GM21515 (cell line): ENCODE measurements around the gene CIDEC.

Experiments used
- ATAC-seq: cut with Tn5 transposase; IDR thresholded peaks from one replicate; pipeline ENCODE4 v1.9.1; 2021; ENCODE audit not compliant: unreplicated experiment

CIDEC gene, protein sequence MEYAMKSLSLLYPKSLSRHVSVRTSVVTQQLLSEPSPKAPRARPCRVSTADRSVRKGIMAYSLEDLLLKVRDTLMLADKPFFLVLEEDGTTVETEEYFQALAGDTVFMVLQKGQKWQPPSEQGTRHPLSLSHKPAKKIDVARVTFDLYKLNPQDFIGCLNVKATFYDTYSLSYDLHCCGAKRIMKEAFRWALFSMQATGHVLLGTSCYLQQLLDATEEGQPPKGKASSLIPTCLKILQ

DNA sequence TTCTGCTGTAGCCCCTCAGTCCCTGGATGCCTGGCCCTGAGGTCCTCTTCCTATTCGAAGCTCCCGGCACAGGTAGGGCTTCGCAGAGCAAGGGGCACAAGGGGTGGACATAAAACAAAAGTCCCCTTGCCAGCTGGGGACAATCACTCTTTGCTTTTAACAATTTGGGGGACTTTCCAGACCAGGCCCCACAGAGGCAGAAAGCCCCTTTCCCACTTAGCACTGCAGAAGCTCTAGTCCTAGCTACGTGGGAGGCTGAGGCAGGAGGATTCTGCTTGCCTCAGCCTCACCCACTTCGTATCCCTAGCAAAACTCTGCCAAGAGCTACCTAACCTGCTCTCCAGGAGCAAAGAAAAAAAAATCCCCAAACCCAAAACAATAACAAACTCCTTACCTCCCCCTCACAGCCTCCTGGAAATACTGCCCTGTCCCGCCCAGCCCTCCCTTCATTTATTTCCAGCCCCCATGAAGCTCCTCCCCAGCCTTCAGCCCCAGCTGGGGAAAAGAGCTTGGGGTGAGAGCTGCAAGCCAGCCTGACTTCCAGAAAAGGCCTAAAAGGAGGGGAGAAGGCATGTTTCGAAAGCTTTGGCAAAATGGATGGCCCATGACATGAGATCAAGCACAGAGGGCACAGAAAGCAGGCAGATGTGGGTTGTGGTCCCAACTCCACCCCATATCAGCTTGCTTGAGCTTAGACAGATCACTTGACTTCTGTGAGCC is at the start of gene CIDEC:
Gene CIDEC (minus strand): TSS at position 424 of the 720 bp plus-strand sequence. CDS start 1,767 bp downstream, outside the sequence.
- no peak for ATAC-seq

DNA sequence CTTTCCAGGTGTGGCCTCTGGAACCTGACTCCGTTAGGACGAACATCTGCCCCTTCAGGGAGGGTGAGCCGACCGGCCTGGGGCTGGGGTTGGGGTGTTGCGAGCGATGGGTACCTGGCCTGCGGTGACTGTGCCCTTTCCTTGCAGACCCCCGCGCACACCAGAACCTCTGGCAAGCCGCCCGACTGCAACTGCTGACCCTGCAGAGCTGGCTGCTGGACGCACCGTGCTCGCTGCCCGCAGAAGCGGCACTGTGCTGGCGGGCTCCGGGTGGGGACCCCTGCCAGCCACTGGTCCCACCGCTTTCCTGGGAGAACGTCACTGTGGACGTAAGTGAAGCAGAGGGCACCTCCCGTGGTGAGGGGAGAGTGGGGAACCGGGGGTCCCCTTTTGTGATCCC is 48.1 kb upstream of the CIDEC start:
- ATAC-seq: no peak

DNA sequence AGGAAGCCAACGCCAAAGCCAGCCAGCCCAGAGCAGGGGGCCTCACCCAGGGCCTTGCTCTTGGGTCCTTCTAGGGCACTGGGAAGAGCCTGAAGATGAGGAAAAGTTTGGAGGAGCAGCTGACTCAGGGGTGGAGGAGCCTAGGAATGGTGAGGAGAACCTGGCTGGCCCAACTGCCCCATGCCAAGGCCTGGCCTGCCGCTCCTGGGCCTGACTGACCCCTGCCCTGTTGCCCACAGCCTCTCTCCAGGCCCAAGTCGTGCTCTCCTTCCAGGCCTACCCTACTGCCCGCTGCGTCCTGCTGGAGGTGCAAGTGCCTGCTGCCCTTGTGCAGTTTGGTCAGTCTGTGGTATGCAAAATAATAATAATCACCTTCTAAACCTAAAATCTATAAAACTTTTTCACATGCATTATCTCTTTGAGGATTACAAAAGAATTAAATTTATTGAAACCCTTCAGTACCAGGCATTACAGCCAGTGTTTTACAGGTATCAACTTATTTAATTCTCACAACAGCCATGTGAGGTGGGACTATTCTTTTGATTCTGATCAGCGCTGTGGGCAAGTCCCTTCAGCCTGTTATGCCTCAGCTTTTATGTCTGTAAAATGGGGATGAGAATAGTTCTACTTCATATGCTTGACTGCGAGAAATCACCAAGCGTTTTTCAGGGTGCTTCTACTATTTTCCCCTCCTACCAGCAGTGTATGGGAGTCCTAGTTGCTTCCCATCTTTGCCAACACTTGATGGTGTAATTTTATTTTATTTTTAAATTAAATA is 38.4 kb upstream of the CIDEC start:
- ATAC-seq: no peak

DNA sequence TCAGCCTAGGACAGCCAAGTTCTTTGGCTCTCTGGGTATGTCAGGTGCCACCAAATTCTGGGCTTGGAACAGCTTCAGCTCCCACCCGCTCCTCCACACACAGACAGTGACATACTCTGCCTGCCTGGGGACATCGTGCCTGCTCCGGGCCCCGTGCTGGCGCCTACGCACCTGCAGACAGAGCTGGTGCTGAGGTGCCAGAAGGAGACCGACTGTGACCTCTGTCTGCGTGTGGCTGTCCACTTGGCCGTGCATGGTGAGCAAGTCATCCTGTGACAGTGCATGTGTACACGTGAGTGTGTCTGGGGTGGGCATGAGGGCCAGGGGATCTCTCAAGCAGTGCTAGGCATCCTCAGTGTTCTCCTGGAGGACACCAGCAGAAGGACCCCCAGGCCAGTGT is 37.8 kb upstream of the CIDEC start:
- ATAC-seq: no peak

DNA sequence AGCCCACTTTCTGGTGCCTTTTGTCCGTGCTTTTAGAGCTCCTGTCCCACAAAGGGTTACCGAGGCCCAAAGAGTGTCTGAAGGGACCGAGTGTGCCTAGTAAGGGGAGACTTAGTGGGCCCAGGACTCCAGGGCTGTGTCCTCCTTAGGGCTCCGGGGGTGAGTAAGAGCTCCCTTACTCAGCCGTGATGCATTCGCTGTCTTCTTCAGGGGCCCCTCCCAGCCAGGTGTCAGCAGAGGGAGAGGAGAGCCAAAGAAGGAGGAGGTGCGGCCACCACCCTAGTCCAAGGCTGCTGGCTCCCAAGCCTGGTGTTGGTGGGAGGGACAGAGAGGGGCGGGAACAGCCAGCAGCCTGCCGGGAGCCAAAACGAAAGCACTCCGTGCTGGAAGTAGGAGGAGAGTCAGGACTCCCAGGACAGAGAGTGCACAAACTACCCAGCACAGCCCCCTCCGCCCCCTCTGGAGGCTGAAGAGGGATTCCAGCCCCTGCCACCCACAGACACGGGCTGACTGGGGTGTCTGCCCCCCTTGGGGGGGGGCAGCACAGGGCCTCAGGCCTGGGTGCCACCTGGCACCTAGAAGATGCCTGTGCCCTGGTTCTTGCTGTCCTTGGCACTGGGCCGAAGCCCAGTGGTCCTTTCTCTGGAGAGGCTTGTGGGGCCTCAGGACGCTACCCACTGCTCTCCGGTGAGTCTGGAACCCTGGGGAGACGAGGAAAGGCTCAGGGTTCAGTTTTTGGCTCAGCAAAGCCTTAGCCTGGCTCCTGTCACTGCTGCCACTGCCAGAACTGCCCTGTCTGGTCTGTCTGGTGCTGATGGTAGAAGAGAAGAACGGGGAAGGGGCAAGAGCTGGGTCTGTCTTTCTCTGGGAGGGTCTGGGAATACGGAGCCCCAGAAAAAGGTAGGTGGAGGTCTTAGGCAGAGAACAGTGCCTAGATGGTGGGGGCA is 37.0 kb upstream of the CIDEC start, which contains the start of gene IL17RC:
Gene IL17RC (plus strand): TSS at position 365 of the 947 bp plus-strand sequence. CDS start 218 bp downstream, at position 583.
- ATAC-seq: no peak

DNA sequence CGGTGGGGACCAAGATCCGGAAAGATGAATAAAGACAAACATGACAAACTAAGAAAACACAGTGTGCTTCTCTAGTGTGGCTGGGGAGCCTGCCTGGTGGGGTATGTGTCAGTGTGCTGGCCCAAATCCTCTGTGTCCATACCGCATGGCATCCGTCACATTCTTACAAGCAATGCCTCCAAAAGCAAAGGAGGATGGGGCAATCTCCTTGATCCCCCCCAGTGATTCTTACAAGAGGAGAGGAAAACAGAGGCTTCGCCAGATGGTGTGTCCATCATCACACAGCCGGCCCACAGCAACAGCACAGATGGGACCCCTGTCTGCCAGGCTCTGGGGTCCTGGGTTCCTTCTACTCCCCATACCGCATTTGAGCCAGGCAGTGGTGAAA is 36.3 kb upstream of the CIDEC start:
- no peak for ATAC-seq

DNA sequence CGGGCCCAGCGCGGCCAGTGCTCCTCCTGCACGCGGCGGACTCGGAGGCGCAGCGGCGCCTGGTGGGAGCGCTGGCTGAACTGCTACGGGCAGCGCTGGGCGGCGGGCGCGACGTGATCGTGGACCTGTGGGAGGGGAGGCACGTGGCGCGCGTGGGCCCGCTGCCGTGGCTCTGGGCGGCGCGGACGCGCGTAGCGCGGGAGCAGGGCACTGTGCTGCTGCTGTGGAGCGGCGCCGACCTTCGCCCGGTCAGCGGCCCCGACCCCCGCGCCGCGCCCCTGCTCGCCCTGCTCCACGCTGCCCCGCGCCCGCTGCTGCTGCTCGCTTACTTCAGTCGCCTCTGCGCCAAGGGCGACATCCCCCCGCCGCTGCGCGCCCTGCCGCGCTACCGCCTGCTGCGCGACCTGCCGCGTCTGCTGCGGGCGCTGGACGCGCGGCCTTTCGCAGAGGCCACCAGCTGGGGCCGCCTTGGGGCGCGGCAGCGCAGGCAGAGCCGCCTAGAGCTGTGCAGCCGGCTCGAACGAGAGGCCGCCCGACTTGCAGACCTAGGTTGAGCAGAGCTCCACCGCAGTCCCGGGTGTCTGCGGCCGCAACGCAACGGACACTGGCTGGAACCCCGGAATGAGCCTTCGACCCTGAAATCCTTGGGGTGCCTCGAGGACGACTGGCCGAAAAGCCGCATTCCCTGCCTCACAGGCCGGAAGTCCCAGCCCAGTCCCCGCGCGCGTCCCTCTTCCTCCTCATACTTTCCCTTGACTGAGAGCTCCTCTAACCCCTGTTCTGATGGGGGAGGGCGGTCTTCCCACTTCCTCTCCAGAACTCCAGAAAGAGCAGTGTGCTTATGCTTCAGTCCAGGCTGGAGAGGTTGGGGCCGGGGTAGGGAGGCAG is 35.4 kb upstream of the CIDEC start:
- no peak for ATAC-seq

DNA sequence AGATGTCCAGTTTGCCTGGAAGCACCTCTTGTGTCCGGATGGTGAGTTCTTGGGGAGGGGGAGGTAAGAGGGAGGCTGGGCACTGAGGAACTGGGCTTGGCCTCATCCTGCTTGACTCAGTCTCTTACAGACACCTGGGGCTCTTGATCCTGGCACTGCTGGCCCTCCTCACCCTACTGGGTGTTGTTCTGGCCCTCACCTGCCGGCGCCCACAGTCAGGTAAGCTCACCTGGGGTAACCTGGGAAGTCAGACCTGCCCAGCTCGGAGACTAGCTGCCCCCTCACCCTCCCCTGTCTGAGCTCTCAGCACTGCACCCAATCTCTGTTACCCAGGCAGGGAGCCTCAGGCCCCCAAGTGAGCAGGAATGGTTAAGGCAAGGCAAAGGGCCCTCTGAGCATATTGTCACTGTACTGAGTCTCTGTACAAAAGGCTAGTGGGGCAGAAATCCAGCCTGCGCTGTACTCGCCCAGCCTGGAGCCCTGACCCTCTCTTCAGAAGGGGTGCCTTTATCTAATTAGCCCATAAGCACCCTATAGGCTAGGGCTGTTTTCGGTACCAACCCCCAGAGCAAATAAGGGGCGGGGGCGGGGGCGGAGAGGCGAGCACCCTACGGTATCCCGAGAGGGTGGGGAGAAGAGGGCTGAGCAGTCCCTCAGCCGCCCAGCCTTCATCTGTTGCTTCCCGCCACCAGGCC is 34.7 kb upstream of the CIDEC start:
- no peak for ATAC-seq

DNA sequence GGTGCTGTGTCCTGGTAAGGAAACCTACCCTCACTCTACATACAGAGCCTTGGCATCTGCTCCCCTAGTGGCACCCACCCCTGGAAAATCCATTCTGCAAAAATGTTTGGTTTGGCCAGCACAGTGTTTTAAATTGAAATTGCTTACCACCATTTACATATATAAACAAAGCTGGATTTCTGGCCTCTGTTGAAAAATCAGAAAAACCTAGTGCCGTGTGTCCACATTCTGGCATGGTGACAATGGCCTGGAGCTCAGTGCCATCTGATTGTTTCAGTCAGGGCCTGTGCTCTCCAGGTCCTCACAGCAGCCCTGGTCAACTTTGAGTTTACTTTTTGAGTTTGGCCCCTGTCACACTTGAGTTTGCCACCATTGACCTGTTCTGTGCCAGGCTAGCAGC is 34.0 kb upstream of the CIDEC start:
- no peak for ATAC-seq

DNA sequence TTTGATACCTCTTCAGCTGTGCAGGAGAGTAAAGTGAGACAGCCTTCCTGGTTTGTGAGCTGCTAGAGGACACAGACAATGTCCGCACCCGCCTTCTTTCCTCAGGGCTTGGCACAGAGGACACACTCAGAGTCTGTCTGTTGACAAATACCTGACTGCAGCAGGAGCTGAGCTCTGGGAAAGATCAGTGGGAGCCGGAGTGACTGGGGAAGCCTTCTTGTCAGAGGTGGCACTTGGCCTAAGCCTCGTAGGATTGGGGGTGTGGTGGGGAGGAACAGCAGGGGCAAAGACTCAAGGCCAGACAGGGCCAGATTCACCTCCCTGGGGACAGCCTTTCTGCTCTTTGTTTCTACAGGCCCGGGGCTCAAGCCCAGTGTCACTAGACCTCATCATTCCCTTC is 33.5 kb upstream of the CIDEC start:
- ATAC-seq: no peak

DNA sequence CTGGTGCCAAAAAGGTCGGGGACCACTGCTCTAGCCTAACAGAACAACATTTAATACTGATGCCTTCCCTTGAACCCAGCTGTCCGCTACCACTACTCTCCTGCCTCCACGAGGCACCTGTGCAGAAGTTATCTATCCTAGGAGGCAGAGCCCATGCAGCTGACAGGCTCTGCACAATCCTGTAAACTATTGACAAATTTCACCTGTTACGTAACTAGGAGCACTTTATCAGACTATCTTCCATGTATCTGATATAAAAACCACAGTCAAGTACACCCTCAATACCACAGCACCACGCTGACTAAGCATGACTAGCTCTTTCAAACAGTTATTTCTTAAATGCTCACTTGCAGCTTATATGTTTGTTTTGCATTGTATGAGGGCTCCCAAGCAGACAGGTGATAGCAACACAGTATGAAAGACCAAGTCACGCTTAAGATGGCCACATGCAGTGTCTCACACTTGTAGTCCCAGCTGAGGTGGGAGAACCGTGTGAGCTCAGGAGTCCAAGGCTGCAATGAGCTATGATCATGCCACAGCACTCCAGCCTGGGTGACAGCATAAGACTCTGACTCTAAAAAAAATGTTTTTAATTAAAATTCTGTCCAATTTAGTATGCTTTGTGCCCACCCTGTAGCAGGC is 32.4 kb upstream of the CIDEC start:
- no peak for ATAC-seq

DNA sequence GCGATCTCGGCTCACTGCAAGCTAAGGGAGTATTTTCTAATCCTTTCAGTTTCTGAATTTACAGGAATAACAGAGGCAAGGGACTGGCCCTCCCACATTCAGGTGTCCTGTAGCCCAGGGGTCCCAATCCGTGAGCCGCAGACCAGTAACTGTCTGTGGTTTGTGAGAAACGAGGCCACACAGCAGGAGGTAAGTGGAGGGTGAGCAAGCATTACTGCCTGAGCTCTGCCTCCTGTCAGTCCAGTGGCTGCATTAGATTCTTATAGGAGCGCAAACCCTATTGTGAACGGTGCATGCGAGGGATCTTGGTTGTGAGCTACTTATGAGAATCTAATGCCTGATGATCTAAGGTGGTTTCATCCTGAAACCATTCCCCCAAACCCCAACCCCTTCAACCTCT is 31.8 kb upstream of the CIDEC start:
- no peak for ATAC-seq

DNA sequence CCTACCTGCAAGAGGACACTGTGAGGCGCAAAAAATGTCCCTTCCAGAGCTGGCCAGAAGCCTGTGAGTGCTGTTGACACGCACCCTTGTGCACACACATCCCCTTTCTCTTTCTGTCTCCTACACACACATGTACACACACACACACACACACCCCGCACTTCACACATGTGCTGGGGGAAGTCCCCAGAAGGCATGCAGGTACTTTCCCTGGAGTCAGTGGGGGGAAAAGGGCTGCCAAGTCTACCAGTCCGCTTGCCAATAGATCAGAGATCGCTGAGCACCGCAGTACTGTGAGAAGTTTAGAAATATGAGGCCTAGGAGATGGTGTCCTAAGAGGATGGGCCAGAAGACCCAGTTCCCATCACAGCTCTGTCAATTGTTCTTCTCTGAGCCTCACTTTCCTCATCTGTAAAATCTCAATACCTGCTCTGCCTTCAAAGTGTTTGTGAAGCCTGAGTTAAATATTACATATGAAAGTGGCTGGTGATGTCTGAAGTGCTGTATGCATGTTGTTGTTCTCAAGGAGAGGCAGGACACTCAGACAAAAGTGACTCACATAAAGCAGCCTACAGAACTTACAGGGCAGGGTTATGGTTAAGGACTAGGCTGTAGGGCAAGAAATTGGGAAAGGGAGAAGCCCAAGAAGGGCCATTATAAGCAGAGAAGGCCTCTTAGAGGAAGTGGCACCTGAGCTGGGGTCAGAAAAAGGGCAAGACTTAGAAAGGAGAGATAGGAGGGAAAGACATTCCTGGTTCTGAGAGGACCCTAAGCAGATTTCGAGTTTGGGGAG is 29.4 kb upstream of the CIDEC start:
- ATAC-seq: no peak

DNA sequence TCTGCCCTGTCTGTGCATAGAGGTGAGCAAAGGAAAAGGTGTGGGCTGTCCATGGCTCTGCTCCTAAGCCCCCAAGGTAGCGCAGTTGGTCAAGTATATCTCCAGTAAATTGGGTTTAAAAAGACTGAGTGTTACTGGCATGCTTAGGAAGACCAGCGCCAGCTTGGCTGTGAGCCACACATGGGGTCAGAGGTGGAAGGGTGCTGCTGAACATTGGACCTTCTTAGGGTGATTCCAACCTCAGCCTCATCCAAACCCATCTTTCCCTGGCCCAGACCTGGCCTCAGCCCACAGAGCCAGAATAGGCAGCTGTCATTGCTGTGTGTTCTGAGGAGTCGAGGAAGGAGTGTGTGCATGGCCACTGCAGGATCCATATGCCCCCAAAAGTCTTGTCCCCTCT is 28.2 kb upstream of the CIDEC start:
- ATAC-seq: no peak

DNA sequence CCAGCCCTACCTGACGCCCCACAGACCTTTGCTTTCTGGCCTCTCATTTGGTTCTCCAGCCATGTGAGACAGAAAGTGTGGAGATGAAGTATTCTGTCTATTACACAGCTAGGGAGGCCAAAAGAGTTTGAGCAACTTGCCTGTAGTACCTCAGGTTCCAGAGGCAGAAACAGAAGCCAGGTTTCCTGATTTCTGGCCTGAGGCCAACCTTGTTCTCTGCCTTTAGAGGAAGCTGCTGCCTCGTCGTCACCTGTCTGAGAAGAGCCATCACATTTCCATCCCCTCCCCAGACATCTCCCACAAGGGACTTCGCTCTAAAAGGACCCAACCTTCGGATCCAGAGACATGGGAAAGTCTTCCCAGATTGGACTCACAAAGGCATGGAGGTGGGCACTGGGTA is 26.4 kb upstream of the CIDEC start:
- no peak for ATAC-seq

DNA sequence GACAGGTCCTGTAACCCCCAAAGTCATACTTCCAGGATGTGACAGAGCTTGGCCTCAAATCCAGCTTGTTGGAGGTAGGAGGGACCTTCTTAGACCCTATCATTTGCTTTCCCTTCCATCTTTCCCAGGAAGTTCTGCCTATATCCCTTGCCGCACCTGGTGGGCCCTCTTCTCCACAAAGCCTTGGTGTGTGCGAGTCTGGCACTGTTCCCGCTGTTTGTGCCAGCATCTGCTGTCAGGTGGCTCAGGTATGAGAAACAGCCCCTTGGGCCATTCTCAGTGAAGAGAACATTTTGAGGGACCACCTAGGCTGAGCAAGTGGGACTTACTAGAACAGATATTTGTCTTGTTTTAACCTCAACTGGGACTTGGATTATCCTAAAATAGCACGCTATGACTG is 23.9 kb upstream of the CIDEC start:
- no peak for ATAC-seq

DNA sequence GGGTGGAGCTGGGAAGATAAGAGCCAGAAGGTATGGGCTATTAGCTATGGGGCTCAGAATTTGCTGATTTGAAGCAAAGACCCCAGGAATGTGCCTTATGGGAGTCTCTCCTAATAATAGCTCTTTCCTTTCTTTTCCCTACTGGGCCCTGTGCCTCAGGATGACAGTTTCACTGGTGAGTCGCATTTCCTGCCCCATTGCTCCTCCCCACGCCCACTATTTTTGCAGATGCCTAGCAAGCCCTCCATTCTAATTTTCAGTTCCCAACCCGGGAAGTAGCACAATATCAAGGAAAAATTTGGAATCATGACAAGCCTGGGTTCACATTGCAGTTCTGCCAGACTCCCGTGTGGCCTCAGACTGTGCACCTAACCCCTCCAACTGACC is 23.2 kb upstream of the CIDEC start:
- no peak for ATAC-seq
